ENCODE measurements around the gene CDKN3.

CDKN3 gene

DNA sequence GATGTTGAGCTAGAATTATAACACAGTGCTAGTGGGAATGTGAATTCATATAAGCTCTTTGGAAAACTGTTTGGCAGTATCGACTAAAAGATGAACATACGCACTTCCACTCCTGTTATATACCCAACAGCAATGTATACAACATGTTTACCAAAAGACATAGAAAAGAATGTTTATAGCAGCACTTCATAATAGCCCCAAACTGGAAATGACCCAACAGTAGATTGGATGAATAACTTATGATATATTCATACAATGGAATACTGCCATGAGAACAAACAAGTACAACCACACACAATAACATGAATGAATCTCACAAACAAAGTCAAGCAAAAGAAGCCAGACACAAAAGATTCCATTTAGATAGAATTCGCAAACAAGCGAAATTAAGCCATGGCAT lies 28.5 kb upstream of the CDKN3 start:
- Histone ChIP-seq H3K4me3 (replicated peaks; ENCODE audit: insufficient read depth, low read length) (no peak overlapping the region), H3K27me3 (ENCODE audit: insufficient read depth, poor library complexity, severe bottlenecking) (no peaks in the 10 kb centered on the region), H3K27ac (replicated peaks) (no peak overlapping the region)
- no peak for TF ChIP-seq CTCF (IDR thresholded peaks at IDR 0.05; ENCODE audit: insufficient read depth, low read length)
- no peak for TF ChIP-seq POLR2AphosphoS5 (IDR thresholded peaks at IDR 0.05; ENCODE audit: low read depth)
- no peak for TF ChIP-seq SPI1 (IDR thresholded peaks at IDR 0.05; ENCODE audit: borderline replicate concordance, low read depth)
- no peak for TF ChIP-seq GABPA (IDR thresholded peaks at IDR 0.05; ENCODE audit: low read depth)
- TF ChIP-seq, protein P1, sequence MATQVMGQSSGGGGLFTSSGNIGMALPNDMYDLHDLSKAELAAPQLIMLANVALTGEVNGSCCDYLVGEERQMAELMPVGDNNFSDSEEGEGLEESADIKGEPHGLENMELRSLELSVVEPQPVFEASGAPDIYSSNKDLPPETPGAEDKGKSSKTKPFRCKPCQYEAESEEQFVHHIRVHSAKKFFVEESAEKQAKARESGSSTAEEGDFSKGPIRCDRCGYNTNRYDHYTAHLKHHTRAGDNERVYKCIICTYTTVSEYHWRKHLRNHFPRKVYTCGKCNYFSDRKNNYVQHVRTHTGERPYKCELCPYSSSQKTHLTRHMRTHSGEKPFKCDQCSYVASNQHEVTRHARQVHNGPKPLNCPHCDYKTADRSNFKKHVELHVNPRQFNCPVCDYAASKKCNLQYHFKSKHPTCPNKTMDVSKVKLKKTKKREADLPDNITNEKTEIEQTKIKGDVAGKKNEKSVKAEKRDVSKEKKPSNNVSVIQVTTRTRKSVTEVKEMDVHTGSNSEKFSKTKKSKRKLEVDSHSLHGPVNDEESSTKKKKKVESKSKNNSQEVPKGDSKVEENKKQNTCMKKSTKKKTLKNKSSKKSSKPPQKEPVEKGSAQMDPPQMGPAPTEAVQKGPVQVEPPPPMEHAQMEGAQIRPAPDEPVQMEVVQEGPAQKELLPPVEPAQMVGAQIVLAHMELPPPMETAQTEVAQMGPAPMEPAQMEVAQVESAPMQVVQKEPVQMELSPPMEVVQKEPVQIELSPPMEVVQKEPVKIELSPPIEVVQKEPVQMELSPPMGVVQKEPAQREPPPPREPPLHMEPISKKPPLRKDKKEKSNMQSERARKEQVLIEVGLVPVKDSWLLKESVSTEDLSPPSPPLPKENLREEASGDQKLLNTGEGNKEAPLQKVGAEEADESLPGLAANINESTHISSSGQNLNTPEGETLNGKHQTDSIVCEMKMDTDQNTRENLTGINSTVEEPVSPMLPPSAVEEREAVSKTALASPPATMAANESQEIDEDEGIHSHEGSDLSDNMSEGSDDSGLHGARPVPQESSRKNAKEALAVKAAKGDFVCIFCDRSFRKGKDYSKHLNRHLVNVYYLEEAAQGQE (IDR thresholded peaks at IDR 0.05; ENCODE audit: insufficient replicate concordance, low read depth): no peak
- no peak for DNase-seq (ENCODE audit: low read depth in 1 of 2, low spot score in 1 of 2)

GRCh38 chr14:54369343-54369742 lies 27.5 kb upstream of the CDKN3 start:
- Histone ChIP-seq H3K27ac (replicated peaks) (no peak overlapping the region), H3K4me3 (replicated peaks; ENCODE audit: insufficient read depth, low read length) (no peak overlapping the region), H3K27me3 (ENCODE audit: insufficient read depth, poor library complexity, severe bottlenecking) (no peaks in the 10 kb centered on the region)
- no peak for DNase-seq (ENCODE audit: low read depth in 1 of 2, low spot score in 1 of 2)
- no peak for TF ChIP-seq SPI1 (IDR thresholded peaks at IDR 0.05; ENCODE audit: borderline replicate concordance, low read depth)
- TF ChIP-seq, protein P1 (IDR thresholded peaks at IDR 0.05; ENCODE audit: insufficient replicate concordance, low read depth): no peak
- no peak for TF ChIP-seq GABPA (IDR thresholded peaks at IDR 0.05; ENCODE audit: low read depth)
- TF ChIP-seq CTCF (IDR thresholded peaks at IDR 0.05; ENCODE audit: insufficient read depth, low read length): no peak
- no peak for TF ChIP-seq POLR2AphosphoS5 (IDR thresholded peaks at IDR 0.05; ENCODE audit: low read depth)

GRCh38 chr14:54370323-54371198 lies 26.2 kb upstream of the CDKN3 start:
- H3K27ac ChIP-seq (replicated peaks): no peak overlapping the region
- H3K4me3 ChIP-seq (replicated peaks; ENCODE audit: insufficient read depth, low read length): no peak overlapping the region
- TF ChIP-seq CTCF (IDR thresholded peaks at IDR 0.05; ENCODE audit: insufficient read depth, low read length) (no peak), GABPA (IDR thresholded peaks at IDR 0.05; ENCODE audit: low read depth) (no peak), POLR2AphosphoS5 (IDR thresholded peaks at IDR 0.05; ENCODE audit: low read depth) (no peak), SPI1 (IDR thresholded peaks at IDR 0.05; ENCODE audit: borderline replicate concordance, low read depth) (no peak)
- TF ChIP-seq, protein P1 (IDR thresholded peaks at IDR 0.05; ENCODE audit: insufficient replicate concordance, low read depth): no peak
- no peak for DNase-seq (ENCODE audit: low read depth in 1 of 2, low spot score in 1 of 2)
- H3K27me3 ChIP-seq (ENCODE audit: insufficient read depth, poor library complexity, severe bottlenecking): no peaks in the 10 kb centered on the region

All from HL-60 (cell line).